HepG2 (cell line): Measurements from ENCODE around the gene P2RX1. TPM values are rescaled to one million over a fixed set of nuclear protein-coding genes. Genes with fewer than 3 reads are reported as not detected.

Source experiments
- HDAC1 ChIP-seq: sonication (generic); formaldehyde crosslinking; IDR thresholded peaks from 2 replicates; pipeline ENCODE4 v1.5.1; 2020; ENCODE audit warnings: mild to moderate bottlenecking, missing genetic modification reagents
- NFYB ChIP-seq: sonication (generic); formaldehyde crosslinking; IDR thresholded peaks from 2 replicates; pipeline ENCODE4 v1.4.0; 2020; ENCODE audit warnings: missing genetic modification reagents
- REXO4 ChIP-seq: sonication (generic); formaldehyde crosslinking; IDR thresholded peaks from 2 replicates; pipeline ENCODE4 v1.8.0; 2022; ENCODE audit warnings: missing genetic modification reagents, mild to moderate bottlenecking, borderline replicate concordance
- SIX1 ChIP-seq: sonication (generic); formaldehyde crosslinking; IDR thresholded peaks from 2 replicates; pipeline ENCODE4 v1.4.0; 2020; ENCODE audit warnings: missing genetic modification reagents, borderline replicate concordance
- WIZ ChIP-seq: sonication (generic); formaldehyde crosslinking; IDR thresholded peaks from 2 replicates; pipeline ENCODE4 v1.5.1; 2020; ENCODE audit warnings: mild to moderate bottlenecking, missing genetic modification reagents
- ZNF235 ChIP-seq: sonication (generic); formaldehyde crosslinking; IDR thresholded peaks from 2 replicates; pipeline ENCODE4 v1.8.1; 2023; ENCODE audit warnings: mild to moderate bottlenecking, missing genetic modification reagents, borderline replicate concordance
- ZNF260 ChIP-seq: sonication (generic); formaldehyde crosslinking; IDR thresholded peaks from 2 replicates; pipeline ENCODE4 v1.4.0; 2020; ENCODE audit warnings: missing genetic modification reagents, low read depth, mild to moderate bottlenecking, borderline replicate concordance
- ZNF326 ChIP-seq: sonication (generic); formaldehyde crosslinking; IDR thresholded peaks from 2 replicates; pipeline ENCODE4 v1.4.0; 2020; ENCODE audit warnings: missing genetic modification reagents, borderline replicate concordance
- ZNF501 ChIP-seq: sonication (generic); formaldehyde crosslinking; IDR thresholded peaks from 2 replicates; pipeline ENCODE4 v1.5.1; 2020; ENCODE audit warnings: mild to moderate bottlenecking, moderate library complexity, missing genetic modification reagents
- ZNF558 ChIP-seq: sonication (generic); formaldehyde crosslinking; IDR thresholded peaks from 2 replicates; pipeline ENCODE4 v1.9.0; 2022; ENCODE audit warnings: mild to moderate bottlenecking, missing genetic modification reagents, borderline replicate concordance
- ZNF569 ChIP-seq: sonication (generic); formaldehyde crosslinking; IDR thresholded peaks from 2 replicates; pipeline ENCODE4 v1.5.0; 2020; ENCODE audit warnings: mild to moderate bottlenecking, missing genetic modification reagents, moderate library complexity, borderline replicate concordance
- ZNF709 ChIP-seq: sonication (generic); formaldehyde crosslinking; IDR thresholded peaks from 2 replicates; pipeline ENCODE4 v1.5.0; 2020; ENCODE audit warnings: mild to moderate bottlenecking, missing genetic modification reagents
- ZNF772 ChIP-seq: sonication (generic); formaldehyde crosslinking; IDR thresholded peaks from 2 replicates; pipeline ENCODE4 v1.5.0; 2020; ENCODE audit warnings: mild to moderate bottlenecking, missing genetic modification reagents
- polyA plus RNA-seq, 8 experiments: library from polyadenylated mRNA; depleted of rRNA in 3 of 8; stranded (reverse) in 7 of 8; unstranded in 1 of 8; fragments of >200 nt; fragmentation: Illumina TruSeq in 4 of 8; extraction: Trizol in 4 of 8; gene quantifications; 2 replicates each; pipeline versions ENCODE4 v1.2.1 to v1.2.3, GENCODE V29; 2011 to 2016; ENCODE audit warnings: low read depth in 4 of 8, missing spikeins in 1 of 8, mixed read lengths in 1 of 8; ENCODE audit not compliant: insufficient read depth in 1 of 8
- total RNA-seq, 5 experiments: library from RNA; depleted of rRNA; stranded (reverse); fragments of >200 nt; fragmentation: Illumina TruSeq; extraction: Trizol; gene quantifications; 2 replicates each; pipeline ENCODE4 v1.2.3, GENCODE V29; 2016; ENCODE audit warnings: low read depth in 1 of 5
- TF ChIP-seq, protein P1 (sequence below): IDR thresholded peaks from 2 replicates; pipeline ENCODE4 v1.6.1; 2016; ENCODE audit warnings: low read depth, borderline replicate concordance
- TF ChIP-seq, protein P2 (sequence below), 2 experiments: IDR thresholded peaks; 2 replicates each; pipeline ENCODE4 v1.6.1; 2011 to 2012; ENCODE audit warnings: low read length in 2 of 2, borderline replicate concordance in 1 of 2, low read depth in 1 of 2, mild to moderate bottlenecking in 1 of 2, moderate library complexity in 1 of 2
- TF ChIP-seq, protein P3 (sequence below): sonication (generic); formaldehyde crosslinking; IDR thresholded peaks from 2 replicates; pipeline ENCODE4 v1.4.0; 2020; ENCODE audit warnings: missing genetic modification reagents
- TF ChIP-seq, protein P4 (sequence below): sonication (generic); formaldehyde crosslinking; IDR thresholded peaks from 2 replicates; pipeline ENCODE4 v1.8.0; 2022; ENCODE audit warnings: missing genetic modification reagents, mild to moderate bottlenecking, moderate library complexity, borderline replicate concordance
- TF ChIP-seq, protein P5 (sequence below): sonication (generic); formaldehyde crosslinking; IDR thresholded peaks from 2 replicates; pipeline ENCODE4 v1.5.0; 2020; ENCODE audit warnings: mild to moderate bottlenecking, missing genetic modification reagents

Gene P2RX1
- total and polyA plus RNA-seq, 2 of the 13 experiments (the other 11 are each of a cell fraction or from before 2014, with no cell fraction given): 0.04 to 0.50 TPM

DNA sequence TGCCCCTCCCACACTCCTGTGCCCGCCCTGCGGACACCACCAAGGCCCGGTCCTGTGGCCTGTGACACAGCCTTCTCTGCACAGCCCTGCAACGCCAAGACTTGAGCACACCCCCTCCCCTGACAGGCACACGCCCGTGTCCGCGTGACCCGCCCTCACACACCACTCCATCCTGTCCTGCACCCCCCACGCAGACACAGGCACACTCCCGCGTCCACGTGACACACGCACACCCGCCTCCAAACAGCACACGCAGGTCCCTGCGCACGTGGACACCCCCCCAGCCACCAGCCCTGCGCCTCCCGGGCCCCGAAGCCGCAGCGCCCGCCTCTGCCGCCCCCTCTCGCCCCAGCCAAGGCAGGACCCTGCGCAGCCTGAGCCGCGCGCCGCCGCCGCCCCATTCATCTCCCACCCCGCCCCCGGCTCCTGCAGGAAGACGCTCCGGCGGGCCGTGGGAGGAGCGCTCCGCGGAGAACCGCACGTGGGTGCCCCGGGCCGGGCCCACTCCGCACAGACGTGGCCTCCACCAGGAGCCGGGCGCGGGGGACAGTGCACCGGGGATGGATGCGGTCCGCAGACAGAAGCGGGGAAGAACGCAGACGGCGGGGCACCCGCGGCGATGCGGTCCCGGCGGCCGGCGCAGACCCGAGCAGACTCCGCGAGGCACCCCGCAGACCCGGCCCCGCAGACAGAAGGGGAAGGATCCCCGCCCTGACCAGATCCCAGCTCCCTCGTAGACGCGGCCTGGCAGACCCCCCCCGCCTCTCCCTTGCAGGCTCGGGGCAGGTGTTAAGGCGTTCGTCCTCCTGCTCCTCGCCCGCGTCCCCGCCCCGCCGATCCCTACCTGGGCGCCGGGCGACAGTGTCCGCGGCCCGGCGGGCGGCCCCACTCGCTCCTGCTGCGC, 23.9 kb downstream of the P2RX1 start (continued):
- TF ChIP-seq WIZ (CRISPR knock-in tag) (0 out of 2 replicates have a peak, but pooled peaks have one; percentile 36), ZNF709 (CRISPR knock-in tag) (no peak), ZNF569 (CRISPR knock-in tag) (no peak), NFYB (0 out of 2 replicates have a peak, but pooled peaks have one; percentile 3), ZNF501 (peak; percentile 7; the same call in 1 of the 2 replicates), ZNF260 (CRISPR knock-in tag) (no peak), ZNF558 (CRISPR knock-in tag) (no peak), ZNF772 (peak; percentile 24; the same call in 1 of the 2 replicates), REXO4 (CRISPR knock-in tag) (no peak), ZNF326 (no peak), SIX1 (CRISPR knock-in tag) (no peak), HDAC1 (CRISPR knock-in tag) (no peak), ZNF235 (0 out of 2 replicates have a peak, but pooled peaks have one; percentile 3)
- TF ChIP-seq, protein P1, sequence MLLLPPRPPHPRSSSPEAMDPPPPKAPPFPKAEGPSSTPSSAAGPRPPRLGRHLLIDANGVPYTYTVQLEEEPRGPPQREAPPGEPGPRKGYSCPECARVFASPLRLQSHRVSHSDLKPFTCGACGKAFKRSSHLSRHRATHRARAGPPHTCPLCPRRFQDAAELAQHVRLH (CRISPR knock-in tag): no peak
- TF ChIP-seq, protein P2, sequence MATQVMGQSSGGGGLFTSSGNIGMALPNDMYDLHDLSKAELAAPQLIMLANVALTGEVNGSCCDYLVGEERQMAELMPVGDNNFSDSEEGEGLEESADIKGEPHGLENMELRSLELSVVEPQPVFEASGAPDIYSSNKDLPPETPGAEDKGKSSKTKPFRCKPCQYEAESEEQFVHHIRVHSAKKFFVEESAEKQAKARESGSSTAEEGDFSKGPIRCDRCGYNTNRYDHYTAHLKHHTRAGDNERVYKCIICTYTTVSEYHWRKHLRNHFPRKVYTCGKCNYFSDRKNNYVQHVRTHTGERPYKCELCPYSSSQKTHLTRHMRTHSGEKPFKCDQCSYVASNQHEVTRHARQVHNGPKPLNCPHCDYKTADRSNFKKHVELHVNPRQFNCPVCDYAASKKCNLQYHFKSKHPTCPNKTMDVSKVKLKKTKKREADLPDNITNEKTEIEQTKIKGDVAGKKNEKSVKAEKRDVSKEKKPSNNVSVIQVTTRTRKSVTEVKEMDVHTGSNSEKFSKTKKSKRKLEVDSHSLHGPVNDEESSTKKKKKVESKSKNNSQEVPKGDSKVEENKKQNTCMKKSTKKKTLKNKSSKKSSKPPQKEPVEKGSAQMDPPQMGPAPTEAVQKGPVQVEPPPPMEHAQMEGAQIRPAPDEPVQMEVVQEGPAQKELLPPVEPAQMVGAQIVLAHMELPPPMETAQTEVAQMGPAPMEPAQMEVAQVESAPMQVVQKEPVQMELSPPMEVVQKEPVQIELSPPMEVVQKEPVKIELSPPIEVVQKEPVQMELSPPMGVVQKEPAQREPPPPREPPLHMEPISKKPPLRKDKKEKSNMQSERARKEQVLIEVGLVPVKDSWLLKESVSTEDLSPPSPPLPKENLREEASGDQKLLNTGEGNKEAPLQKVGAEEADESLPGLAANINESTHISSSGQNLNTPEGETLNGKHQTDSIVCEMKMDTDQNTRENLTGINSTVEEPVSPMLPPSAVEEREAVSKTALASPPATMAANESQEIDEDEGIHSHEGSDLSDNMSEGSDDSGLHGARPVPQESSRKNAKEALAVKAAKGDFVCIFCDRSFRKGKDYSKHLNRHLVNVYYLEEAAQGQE (IDR thresholded peaks at IDR 0.05; ENCODE audit: borderline replicate concordance in 1 of 2, low read depth in 1 of 2, low read length in 2 of 2): no peak
- TF ChIP-seq, protein P3, sequence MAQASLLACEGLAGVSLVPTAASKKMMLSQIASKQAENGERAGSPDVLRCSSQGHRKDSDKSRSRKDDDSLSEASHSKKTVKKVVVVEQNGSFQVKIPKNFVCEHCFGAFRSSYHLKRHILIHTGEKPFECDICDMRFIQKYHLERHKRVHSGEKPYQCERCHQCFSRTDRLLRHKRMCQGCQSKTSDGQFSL (CRISPR knock-in tag): peak; percentile 83
- TF ChIP-seq, protein P4, sequence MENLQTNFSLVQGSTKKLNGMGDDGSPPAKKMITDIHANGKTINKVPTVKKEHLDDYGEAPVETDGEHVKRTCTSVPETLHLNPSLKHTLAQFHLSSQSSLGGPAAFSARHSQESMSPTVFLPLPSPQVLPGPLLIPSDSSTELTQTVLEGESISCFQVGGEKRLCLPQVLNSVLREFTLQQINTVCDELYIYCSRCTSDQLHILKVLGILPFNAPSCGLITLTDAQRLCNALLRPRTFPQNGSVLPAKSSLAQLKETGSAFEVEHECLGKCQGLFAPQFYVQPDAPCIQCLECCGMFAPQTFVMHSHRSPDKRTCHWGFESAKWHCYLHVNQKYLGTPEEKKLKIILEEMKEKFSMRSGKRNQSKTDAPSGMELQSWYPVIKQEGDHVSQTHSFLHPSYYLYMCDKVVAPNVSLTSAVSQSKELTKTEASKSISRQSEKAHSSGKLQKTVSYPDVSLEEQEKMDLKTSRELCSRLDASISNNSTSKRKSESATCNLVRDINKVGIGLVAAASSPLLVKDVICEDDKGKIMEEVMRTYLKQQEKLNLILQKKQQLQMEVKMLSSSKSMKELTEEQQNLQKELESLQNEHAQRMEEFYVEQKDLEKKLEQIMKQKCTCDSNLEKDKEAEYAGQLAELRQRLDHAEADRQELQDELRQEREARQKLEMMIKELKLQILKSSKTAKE (CRISPR knock-in tag): peak; percentile 45; the same call in 1 of the 2 replicates
- TF ChIP-seq, protein P5, sequence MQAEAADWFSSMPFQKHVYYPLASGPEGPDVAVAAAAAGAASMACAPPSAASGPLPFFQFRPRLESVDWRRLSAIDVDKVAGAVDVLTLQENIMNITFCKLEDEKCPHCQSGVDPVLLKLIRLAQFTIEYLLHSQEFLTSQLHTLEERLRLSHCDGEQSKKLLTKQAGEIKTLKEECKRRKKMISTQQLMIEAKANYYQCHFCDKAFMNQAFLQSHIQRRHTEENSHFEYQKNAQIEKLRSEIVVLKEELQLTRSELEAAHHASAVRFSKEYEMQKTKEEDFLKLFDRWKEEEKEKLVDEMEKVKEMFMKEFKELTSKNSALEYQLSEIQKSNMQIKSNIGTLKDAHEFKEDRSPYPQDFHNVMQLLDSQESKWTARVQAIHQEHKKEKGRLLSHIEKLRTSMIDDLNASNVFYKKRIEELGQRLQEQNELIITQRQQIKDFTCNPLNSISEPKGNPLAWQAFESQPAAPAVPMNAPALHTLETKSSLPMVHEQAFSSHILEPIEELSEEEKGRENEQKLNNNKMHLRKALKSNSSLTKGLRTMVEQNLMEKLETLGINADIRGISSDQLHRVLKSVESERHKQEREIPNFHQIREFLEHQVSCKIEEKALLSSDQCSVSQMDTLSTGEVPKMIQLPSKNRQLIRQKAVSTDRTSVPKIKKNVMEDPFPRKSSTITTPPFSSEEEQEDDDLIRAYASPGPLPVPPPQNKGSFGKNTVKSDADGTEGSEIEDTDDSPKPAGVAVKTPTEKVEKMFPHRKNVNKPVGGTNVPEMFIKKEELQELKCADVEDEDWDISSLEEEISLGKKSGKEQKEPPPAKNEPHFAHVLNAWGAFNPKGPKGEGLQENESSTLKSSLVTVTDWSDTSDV: no peak
